HepG2 (cell line): ENCODE data around the gene CPNE5. TPM values are rescaled to one million over a fixed set of nuclear protein-coding genes. Genes with fewer than 3 reads are reported as not detected.

Experiments
- ARID2 ChIP-seq: sonication (generic); formaldehyde crosslinking; IDR thresholded peaks from 2 replicates; pipeline ENCODE4 v1.8.1; 2022; ENCODE audit warnings: mild to moderate bottlenecking, missing genetic modification reagents, borderline replicate concordance
- EZH2 ChIP-seq: conservative IDR thresholded peaks from 2 replicates; pipeline ENCODE4 v1.6.1; 2012; ENCODE audit warnings: mild to moderate bottlenecking, low read depth, low read length, moderate library complexity
- MED1 ChIP-seq: sonication (generic); formaldehyde crosslinking; IDR thresholded peaks from 2 replicates; pipeline ENCODE4 v1.4.0; 2020; ENCODE audit warnings: missing genetic modification reagents
- PCBP1 ChIP-seq: fragments of 200-400 bp; formaldehyde crosslinking; IDR thresholded peaks from 2 replicates; pipeline ENCODE4 v1.6.1; 2017; ENCODE audit warnings: mild to moderate bottlenecking, low read depth, low read length, borderline replicate concordance
- REPIN1 ChIP-seq: sonication (generic); formaldehyde crosslinking; IDR thresholded peaks from 2 replicates; pipeline ENCODE4 v1.8.0; 2022; ENCODE audit warnings: missing genetic modification reagents, low read depth, mild to moderate bottlenecking, borderline replicate concordance
- SOX13 ChIP-seq, 3 experiments: fragments of 450-650 bp in 1 of 3; sonication (generic) in 1 of 3; formaldehyde crosslinking in 1 of 3; IDR thresholded peaks in 2 of 3; conservative IDR thresholded peaks in 1 of 3; 2 replicates each; pipeline versions ENCODE4 v1.5.0 to v1.6.1; 2016 to 2020; ENCODE audit warnings: antibody characterized with exemption in 1 of 3, mild to moderate bottlenecking in 1 of 3, missing compliant biosample characterization in 1 of 3, missing genetic modification reagents in 1 of 3, moderate library complexity in 1 of 3
- SP5 ChIP-seq: IDR thresholded peaks from 2 replicates; pipeline ENCODE4 v1.6.1; 2016; ENCODE audit warnings: low read depth, borderline replicate concordance
- ZFX ChIP-seq: sonication (generic); formaldehyde crosslinking; IDR thresholded peaks from 2 replicates; pipeline ENCODE4 v1.4.0; 2020; ENCODE audit warnings: mild to moderate bottlenecking, low read depth, missing genetic modification reagents, moderate library complexity
- ZNF232 ChIP-seq: sonication (generic); formaldehyde crosslinking; IDR thresholded peaks from 2 replicates; pipeline ENCODE4 v1.4.0; 2020; ENCODE audit warnings: missing genetic modification reagents, borderline replicate concordance
- ZSCAN22 ChIP-seq: sonication (generic); formaldehyde crosslinking; IDR thresholded peaks from 2 replicates; pipeline ENCODE4 v1.4.0; 2020; ENCODE audit warnings: mild to moderate bottlenecking, missing genetic modification reagents
- polyA plus RNA-seq, 8 experiments: library from polyadenylated mRNA; depleted of rRNA in 3 of 8; stranded (reverse) in 7 of 8; unstranded in 1 of 8; fragments of >200 nt; fragmentation: Illumina TruSeq in 4 of 8; extraction: Trizol in 4 of 8; gene quantifications; 2 replicates each; pipeline versions ENCODE4 v1.2.1 to v1.2.3, GENCODE V29; 2011 to 2016; ENCODE audit warnings: low read depth in 4 of 8, missing spikeins in 1 of 8, mixed read lengths in 1 of 8; ENCODE audit not compliant: insufficient read depth in 1 of 8
- total RNA-seq, 5 experiments: library from RNA; depleted of rRNA; stranded (reverse); fragments of >200 nt; fragmentation: Illumina TruSeq; extraction: Trizol; gene quantifications; 2 replicates each; pipeline ENCODE4 v1.2.3, GENCODE V29; 2016; ENCODE audit warnings: low read depth in 1 of 5
- TF ChIP-seq, protein P1 (sequence below): sonication (generic); formaldehyde crosslinking; IDR thresholded peaks from 2 replicates; pipeline ENCODE4 v1.5.0; 2020; ENCODE audit warnings: mild to moderate bottlenecking, missing genetic modification reagents, borderline replicate concordance
- TF ChIP-seq, protein P2 (sequence below): IDR thresholded peaks from 2 replicates; pipeline ENCODE4 v1.6.1; 2012; ENCODE audit warnings: inconsistent platforms
- TF ChIP-seq, protein P3 (sequence below): sonication (generic); IDR thresholded peaks from 2 replicates; pipeline ENCODE4 v1.6.1; 2016; ENCODE audit warnings: low read depth, borderline replicate concordance
- TF ChIP-seq, protein P4 (sequence below): sonication (generic); formaldehyde crosslinking; IDR thresholded peaks from 2 replicates; pipeline ENCODE4 v1.5.0; 2020; ENCODE audit warnings: mild to moderate bottlenecking, missing genetic modification reagents, borderline replicate concordance

CPNE5 gene
- total and polyA plus RNA-seq, 2 of the 13 experiments (the other 11 are each of a cell fraction or from before 2014, with no cell fraction given) = 0.16 TPM; not detected in 1

DNA sequence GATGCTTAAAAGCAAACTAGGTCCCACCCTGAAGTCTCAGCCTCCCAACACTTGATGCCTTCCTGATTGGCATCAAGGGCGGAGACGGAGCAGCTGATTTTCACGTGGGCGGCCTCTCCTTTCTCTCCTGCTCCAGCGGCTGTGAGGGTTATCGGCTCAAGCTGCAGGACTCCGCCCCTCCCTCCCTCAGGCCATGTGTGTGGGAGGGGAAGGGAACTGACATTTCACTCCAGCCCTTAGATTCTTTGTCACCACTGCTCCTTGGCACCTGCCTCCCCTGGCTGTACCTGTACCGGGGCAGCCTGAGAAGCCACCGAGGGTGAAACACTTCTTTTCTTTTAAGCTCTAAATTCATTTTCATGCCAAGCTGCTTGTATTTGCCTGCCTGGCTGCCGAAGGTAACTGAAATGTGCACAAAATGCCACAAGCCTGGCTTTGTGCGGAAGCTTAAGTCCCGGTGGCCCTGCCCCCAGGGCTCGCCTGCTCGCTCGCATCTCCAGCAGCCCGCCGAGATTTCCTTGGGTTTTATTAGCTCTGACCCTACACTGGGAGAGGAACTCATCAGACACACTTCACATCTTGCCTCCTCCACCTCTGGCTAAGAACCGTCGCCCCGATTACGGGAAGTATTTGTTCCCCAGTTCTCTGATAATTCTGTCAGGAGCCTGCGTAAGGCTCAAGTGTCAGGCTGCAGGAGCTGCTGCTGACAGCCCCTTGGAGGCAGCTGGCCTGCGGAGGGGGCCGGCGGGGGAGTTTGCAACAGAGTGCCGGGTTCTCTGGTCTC is 9.6 kb upstream of the CPNE5 start (continued):
- TF ChIP-seq, protein P1, sequence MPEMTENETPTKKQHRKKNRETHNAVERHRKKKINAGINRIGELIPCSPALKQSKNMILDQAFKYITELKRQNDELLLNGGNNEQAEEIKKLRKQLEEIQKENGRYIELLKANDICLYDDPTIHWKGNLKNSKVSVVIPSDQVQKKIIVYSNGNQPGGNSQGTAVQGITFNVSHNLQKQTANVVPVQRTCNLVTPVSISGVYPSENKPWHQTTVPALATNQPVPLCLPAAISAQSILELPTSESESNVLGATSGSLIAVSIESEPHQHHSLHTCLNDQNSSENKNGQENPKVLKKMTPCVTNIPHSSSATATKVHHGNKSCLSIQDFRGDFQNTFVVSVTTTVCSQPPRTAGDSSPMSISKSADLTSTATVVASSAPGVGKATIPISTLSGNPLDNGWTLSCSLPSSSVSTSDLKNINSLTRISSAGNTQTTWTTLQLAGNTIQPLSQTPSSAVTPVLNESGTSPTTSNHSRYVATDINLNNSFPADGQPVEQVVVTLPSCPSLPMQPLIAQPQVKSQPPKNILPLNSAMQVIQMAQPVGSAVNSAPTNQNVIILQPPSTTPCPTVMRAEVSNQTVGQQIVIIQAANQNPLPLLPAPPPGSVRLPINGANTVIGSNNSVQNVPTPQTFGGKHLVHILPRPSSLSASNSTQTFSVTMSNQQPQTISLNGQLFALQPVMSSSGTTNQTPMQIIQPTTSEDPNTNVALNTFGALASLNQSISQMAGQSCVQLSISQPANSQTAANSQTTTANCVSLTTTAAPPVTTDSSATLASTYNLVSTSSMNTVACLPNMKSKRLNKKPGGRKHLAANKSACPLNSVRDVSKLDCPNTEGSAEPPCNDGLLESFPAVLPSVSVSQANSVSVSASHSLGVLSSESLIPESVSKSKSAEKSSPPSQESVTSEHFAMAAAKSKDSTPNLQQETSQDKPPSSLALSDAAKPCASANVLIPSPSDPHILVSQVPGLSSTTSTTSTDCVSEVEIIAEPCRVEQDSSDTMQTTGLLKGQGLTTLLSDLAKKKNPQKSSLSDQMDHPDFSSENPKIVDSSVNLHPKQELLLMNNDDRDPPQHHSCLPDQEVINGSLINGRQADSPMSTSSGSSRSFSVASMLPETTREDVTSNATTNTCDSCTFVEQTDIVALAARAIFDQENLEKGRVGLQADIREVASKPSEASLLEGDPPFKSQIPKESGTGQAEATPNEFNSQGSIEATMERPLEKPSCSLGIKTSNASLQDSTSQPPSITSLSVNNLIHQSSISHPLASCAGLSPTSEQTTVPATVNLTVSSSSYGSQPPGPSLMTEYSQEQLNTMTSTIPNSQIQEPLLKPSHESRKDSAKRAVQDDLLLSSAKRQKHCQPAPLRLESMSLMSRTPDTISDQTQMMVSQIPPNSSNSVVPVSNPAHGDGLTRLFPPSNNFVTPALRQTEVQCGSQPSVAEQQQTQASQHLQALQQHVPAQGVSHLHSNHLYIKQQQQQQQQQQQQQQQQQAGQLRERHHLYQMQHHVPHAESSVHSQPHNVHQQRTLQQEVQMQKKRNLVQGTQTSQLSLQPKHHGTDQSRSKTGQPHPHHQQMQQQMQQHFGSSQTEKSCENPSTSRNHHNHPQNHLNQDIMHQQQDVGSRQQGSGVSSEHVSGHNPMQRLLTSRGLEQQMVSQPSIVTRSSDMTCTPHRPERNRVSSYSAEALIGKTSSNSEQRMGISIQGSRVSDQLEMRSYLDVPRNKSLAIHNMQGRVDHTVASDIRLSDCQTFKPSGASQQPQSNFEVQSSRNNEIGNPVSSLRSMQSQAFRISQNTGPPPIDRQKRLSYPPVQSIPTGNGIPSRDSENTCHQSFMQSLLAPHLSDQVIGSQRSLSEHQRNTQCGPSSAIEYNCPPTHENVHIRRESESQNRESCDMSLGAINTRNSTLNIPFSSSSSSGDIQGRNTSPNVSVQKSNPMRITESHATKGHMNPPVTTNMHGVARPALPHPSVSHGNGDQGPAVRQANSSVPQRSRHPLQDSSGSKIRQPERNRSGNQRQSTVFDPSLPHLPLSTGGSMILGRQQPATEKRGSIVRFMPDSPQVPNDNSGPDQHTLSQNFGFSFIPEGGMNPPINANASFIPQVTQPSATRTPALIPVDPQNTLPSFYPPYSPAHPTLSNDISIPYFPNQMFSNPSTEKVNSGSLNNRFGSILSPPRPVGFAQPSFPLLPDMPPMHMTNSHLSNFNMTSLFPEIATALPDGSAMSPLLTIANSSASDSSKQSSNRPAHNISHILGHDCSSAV (CRISPR knock-in tag) = no peak
- no peak for TF ChIP-seq ZSCAN22 (CRISPR knock-in tag)
- TF ChIP-seq, protein P2, sequence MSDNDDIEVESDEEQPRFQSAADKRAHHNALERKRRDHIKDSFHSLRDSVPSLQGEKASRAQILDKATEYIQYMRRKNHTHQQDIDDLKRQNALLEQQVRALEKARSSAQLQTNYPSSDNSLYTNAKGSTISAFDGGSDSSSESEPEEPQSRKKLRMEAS = peak; percentile 51
- no peak for TF ChIP-seq MED1 (CRISPR knock-in tag)
- TF ChIP-seq, protein P3, sequence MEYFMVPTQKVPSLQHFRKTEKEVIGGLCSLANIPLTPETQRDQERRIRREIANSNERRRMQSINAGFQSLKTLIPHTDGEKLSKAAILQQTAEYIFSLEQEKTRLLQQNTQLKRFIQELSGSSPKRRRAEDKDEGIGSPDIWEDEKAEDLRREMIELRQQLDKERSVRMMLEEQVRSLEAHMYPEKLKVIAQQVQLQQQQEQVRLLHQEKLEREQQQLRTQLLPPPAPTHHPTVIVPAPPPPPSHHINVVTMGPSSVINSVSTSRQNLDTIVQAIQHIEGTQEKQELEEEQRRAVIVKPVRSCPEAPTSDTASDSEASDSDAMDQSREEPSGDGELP = peak; percentile 91
- TF ChIP-seq SOX13 (IDR thresholded peaks at IDR 0.05) = no peak
- TF ChIP-seq SOX13 (CRISPR knock-in tag; conservative IDR thresholded peaks at IDR 0.05 in 1 of 2, IDR thresholded peaks at IDR 0.05 in 1 of 2) = peak in 1 of 2 experiments; percentile 24; a peak in 1 of 4 replicates
- no peak for TF ChIP-seq EZH2
- TF ChIP-seq ARID2 = no peak
- TF ChIP-seq PCBP1 = no peak
- TF ChIP-seq ZNF232 (CRISPR knock-in tag) = no peak
- TF ChIP-seq REPIN1 (CRISPR knock-in tag) = no peak
- TF ChIP-seq SP5 (CRISPR knock-in tag) = peak; percentile 87
- no peak for TF ChIP-seq ZFX
- TF ChIP-seq, protein P4, sequence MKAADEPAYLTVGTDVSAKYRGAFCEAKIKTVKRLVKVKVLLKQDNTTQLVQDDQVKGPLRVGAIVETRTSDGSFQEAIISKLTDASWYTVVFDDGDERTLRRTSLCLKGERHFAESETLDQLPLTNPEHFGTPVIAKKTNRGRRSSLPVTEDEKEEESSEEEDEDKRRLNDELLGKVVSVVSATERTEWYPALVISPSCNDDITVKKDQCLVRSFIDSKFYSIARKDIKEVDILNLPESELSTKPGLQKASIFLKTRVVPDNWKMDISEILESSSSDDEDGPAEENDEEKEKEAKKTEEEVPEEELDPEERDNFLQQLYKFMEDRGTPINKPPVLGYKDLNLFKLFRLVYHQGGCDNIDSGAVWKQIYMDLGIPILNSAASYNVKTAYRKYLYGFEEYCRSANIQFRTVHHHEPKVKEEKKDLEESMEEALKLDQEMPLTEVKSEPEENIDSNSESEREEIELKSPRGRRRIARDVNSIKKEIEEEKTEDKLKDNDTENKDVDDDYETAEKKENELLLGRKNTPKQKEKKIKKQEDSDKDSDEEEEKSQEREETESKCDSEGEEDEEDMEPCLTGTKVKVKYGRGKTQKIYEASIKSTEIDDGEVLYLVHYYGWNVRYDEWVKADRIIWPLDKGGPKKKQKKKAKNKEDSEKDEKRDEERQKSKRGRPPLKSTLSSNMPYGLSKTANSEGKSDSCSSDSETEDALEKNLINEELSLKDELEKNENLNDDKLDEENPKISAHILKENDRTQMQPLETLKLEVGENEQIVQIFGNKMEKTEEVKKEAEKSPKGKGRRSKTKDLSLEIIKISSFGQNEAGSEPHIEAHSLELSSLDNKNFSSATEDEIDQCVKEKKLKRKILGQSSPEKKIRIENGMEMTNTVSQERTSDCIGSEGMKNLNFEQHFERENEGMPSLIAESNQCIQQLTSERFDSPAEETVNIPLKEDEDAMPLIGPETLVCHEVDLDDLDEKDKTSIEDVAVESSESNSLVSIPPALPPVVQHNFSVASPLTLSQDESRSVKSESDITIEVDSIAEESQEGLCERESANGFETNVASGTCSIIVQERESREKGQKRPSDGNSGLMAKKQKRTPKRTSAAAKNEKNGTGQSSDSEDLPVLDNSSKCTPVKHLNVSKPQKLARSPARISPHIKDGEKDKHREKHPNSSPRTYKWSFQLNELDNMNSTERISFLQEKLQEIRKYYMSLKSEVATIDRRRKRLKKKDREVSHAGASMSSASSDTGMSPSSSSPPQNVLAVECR (CRISPR knock-in tag) = peak; percentile 27; the same call in 1 of the 2 replicates
